ENCODE data around the gene PPIP5K2.

DNA sequence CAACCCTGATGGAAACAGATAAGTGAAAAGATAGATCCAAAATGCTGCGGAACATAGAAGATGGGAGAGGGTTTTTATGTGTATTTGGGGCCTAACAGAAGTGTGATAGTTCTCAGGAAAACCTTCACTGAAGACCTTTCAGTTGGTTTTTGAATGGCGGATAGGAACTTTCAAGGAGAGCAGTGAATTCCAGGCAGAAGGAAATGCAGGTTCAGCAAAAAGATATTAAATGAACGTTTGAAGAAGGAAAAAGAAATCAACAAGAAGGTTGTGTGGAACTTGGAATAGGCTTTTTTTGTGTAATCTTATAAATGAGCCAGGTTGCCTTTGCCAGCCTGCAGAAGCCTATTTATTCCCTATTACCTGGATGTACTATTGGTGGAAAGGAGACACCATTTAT is 2.1 kb downstream of the PPIP5K2 start:
- TF ChIP-seq POLR2A (IDR thresholded peaks at IDR 0.05; ENCODE audit: low read depth, low read length) (no peak), POLR2AphosphoS5 (IDR thresholded peaks at IDR 0.05; ENCODE audit: low read depth, low read length) (no peak)
